Non-pigmented ciliary epithelial cell (primary cell): Measurements from ENCODE around the gene PIPOX.

ENCODE experiments used
- DNase-seq: peaks from one replicate; pipeline ENCODE4 v3.0.0-alpha.2; 2010; ENCODE audit warnings: low read depth

Gene PIPOX

GRCh38 chr17:29048440-29049368 is 5.8 kb downstream of the PIPOX start:
- DNase-seq = no peak

- DNase-seq = no peak
Observed at GRCh38 chr17:29049541-29050145, 6.7 kb downstream of the PIPOX start.

GRCh38 chr17:29050176-29050575 is 7.2 kb downstream of the PIPOX start:
- no peak for DNase-seq

GRCh38 chr17:29051194-29051593 is 8.3 kb downstream of the PIPOX start:
- no peak for DNase-seq

- DNase-seq = no peak
Observed at GRCh38 chr17:29051731-29052130, 8.8 kb downstream of the PIPOX start.

GRCh38 chr17:29054835-29055234 is 11.9 kb downstream of the PIPOX start:
- DNase-seq = no peak

- no peak for DNase-seq
Observed at GRCh38 chr17:29057361-29057760, 14.4 kb downstream of the PIPOX start.

- DNase-seq = no peak
Observed at GRCh38 chr17:29058391-29058790, 15.4 kb downstream of the PIPOX start.

GRCh38 chr17:29059281-29059680 is 16.3 kb downstream of the PIPOX start:
- DNase-seq = peak; percentile 22

- no peak for DNase-seq
Observed at GRCh38 chr17:29060475-29060874, 17.5 kb downstream of the PIPOX start.

- no peak for DNase-seq
Observed at GRCh38 chr17:29061036-29061435, 18.1 kb downstream of the PIPOX start.

GRCh38 chr17:29062215-29062614 is 19.3 kb downstream of the PIPOX start:
- no peak for DNase-seq

GRCh38 chr17:29063992-29064391 is 21.1 kb downstream of the PIPOX start:
- no peak for DNase-seq

- DNase-seq = no peak
Observed at GRCh38 chr17:29066047-29066446, 23.1 kb downstream of the PIPOX start.

GRCh38 chr17:29066606-29067005 is 23.7 kb downstream of the PIPOX start:
- DNase-seq = no peak

GRCh38 chr17:29068818-29069217 is 25.9 kb downstream of the PIPOX start:
- DNase-seq = no peak

GRCh38 chr17:29069526-29070041 is 26.6 kb downstream of the PIPOX start:
- DNase-seq = no peak

- no peak for DNase-seq
Observed at GRCh38 chr17:29070308-29070707, 27.4 kb downstream of the PIPOX start.

- DNase-seq = no peak
Observed at GRCh38 chr17:29070781-29071180, 27.8 kb downstream of the PIPOX start.

- DNase-seq = no peak
Observed at GRCh38 chr17:29071303-29071702, 28.4 kb downstream of the PIPOX start.

GRCh38 chr17:29073045-29073444 is 30.1 kb downstream of the PIPOX start:
- no peak for DNase-seq

GRCh38 chr17:29073520-29073919 is 30.6 kb downstream of the PIPOX start:
- DNase-seq = no peak

GRCh38 chr17:29074488-29074887 is 31.5 kb downstream of the PIPOX start:
- no peak for DNase-seq
